ENCODE results near the gene PMEPA1. TPM values are rescaled to one million over a fixed set of nuclear protein-coding genes. Genes with fewer than 3 reads are reported as not detected.

The PMEPA1 gene, protein sequence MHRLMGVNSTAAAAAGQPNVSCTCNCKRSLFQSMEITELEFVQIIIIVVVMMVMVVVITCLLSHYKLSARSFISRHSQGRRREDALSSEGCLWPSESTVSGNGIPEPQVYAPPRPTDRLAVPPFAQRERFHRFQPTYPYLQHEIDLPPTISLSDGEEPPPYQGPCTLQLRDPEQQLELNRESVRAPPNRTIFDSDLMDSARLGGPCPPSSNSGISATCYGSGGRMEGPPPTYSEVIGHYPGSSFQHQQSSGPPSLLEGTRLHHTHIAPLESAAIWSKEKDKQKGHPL
- 100 to 1,000 TPM in 1 of 3 donors, 10 to 100 TPM in 2; 15.0 to 134 (median 22.1) TPM for polyA plus RNA-seq

GRCh38 chr20:57709823-57710799, at the start of gene PMEPA1:
TSS of gene PMEPA1 (minus strand) at chr20:57710015. CDS start at chr20:57709582, 433 bp downstream.
- WGBS, 3 donors, result 0 to 1% (median 1%) methylated on average over 57 to 91 of the region's 92 CpGs
- no peak within 1 kb of the TSS for H3K27ac ChIP-seq (ENCODE audit: low read depth, low read length)

- no peak overlapping the region for H3K27ac ChIP-seq (ENCODE audit: low read depth, low read length)
- WGBS, 3 donors, result 32 to 64% (median 60%) methylated on average over 1 of the region's 1 CpG
Measured at GRCh38 chr20:57757767-57758166, 48.0 kb upstream of the PMEPA1 start.

GRCh38 chr20:57756921-57757320, 47.1 kb upstream of the PMEPA1 start:
- WGBS, 3 donors, result 92 to 97% (median 93%) methylated on average over 4 of the region's 4 CpGs
- no peak overlapping the region for H3K27ac ChIP-seq (ENCODE audit: low read depth, low read length)

DNA sequence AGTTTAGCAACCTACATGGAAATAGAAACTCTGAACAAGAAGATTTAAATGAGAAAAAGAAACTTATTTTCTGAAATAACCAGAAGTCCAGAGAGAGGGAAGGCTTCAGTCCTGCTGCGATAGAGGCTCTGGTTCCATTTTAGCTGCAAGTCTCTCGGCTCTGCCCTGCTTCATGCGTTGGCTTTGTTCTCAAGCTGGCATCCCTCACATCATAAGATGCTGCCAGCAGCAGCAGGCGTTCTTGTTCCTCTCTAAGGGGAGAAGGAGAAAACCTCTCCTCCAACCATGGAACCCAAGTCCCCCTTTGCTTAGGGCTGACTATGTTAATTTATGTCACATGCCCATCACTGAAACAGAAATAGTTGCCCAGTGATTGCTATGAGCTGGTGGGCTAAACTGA, 46.4 kb upstream of the PMEPA1 start:
- no peak overlapping the region for H3K27ac ChIP-seq (ENCODE audit: low read depth, low read length)
- 83 to 99% (median 96%) methylated on average over 4 of the region's 4 CpGs for WGBS, 3 donors

- no peak overlapping the region for H3K27ac ChIP-seq (ENCODE audit: low read depth, low read length)
- WGBS, 3 donors, result 71 to 91% (median 73%) methylated on average over 1 of the region's 1 CpG
Measured at GRCh38 chr20:57755609-57756008, 45.8 kb upstream of the PMEPA1 start.

DNA sequence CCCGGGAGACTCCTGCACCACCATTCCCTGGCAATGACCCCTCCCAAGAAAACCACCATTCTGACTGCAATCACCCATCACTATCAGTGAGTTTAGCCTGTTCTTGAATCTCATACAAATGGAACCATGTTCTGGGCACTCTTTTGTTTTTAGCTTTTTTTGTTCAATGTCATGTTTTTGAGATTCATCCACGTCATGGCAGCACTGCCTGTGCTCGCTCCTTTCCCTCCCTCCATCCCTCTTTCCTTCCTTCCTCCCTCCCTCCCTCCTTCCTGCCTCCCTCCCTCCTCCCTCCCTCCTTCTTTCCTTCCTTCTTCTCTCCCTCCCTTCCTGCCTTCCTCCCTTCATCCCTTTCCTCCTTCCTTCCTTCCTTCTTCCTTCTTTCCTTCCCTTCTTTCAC, 44.4 kb upstream of the PMEPA1 start:
- no peak overlapping the region for H3K27ac ChIP-seq (ENCODE audit: low read depth, low read length)
- WGBS, 3 donors, result 61 to 75% (median 68%) methylated on average over 3 of the region's 3 CpGs

DNA sequence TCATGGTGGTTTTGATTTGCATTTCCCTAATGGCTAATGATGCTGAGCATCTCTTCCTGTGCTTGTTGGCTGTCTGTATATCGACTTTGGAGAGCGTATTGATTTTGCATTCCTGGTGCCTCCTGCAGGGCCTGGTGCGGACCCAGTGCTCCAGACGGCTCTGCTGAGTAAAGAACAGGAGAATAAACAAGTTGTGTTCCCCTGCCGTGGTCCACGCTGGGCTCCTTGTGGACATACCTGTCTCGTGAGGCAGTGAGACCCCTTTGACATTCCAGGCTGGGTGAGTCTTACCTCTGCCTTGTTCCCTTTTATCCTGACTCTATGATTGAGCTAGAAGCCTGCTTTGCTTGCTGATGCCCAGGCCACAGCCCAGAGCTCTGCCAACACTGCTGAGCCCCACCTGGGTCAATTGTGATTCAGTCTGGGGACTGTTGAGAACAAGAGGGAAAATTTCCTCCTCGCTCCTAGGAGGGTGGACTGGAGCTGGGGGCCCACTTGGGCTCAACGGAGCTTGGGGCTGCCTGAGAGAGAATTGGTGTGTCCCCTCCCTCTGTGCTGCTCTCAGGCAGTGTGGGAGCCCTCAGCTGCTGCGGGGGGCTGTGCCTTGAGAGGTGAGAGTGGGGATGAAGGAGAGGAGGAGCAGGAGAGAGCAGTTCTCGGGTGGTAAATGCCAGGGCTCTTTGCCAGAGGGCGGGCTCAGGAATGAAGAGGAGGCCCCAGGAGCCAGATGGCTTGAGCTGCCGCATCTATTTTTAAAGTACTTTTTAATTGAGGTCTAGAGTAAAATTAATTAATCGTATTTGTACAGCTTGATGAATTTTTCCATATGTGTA, 43.7 kb upstream of the PMEPA1 start:
- WGBS, 3 donors, result 45 to 79% (median 75%) methylated on average over 14 of the region's 14 CpGs
- no peak overlapping the region for H3K27ac ChIP-seq (ENCODE audit: low read depth, low read length)

DNA sequence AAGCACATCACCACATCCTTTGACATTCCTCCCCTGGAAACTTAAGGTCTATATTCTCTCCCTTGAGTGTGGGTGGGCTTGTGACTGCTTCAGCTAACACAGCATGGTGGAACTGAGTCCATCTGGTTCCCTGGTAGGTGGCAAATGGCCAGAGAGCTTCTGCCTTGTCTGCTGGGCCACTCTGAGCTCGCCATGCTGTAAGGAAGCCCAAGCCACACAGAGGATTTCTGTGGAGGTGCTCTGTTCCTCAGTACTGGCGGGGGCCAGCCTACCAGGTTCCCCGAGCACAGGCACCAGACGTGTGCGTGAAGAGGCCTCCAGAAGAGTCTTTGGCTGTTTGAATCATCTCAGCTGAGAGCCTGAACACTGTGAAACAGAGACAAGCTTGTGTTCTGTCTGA, 41.6 kb upstream of the PMEPA1 start:
- no peak overlapping the region for H3K27ac ChIP-seq (ENCODE audit: low read depth, low read length)
- WGBS, 3 donors, result 79 to 93% (median 89%) methylated on average over 5 of the region's 5 CpGs

DNA sequence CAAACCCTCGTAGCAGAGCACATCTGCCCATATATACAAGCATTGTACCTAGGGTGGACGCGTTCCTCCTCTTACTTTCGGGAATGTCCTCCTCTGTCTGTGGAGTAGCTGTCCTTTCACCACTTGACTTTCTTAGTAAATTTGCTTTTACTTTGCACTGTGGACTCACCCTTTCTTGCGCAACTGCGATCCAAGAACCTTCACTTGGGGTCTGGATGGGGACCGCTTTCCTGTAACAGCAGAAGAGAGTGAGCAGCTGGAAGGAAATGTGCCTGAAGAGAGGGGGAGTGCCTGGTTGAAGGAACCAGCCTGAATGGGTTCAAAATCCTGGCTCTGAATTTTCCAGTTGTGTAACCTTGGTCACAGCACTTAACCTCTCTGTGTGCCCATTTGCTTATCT, 40.1 kb upstream of the PMEPA1 start:
- WGBS, 3 donors, result 52 to 67% (median 63%) methylated on average over 7 of the region's 7 CpGs
- no peak overlapping the region for H3K27ac ChIP-seq (ENCODE audit: low read depth, low read length)

- H3K27ac ChIP-seq (ENCODE audit: low read depth, low read length), result no peak overlapping the region
Measured at GRCh38 chr20:57749131-57749690, 39.4 kb upstream of the PMEPA1 start.

DNA sequence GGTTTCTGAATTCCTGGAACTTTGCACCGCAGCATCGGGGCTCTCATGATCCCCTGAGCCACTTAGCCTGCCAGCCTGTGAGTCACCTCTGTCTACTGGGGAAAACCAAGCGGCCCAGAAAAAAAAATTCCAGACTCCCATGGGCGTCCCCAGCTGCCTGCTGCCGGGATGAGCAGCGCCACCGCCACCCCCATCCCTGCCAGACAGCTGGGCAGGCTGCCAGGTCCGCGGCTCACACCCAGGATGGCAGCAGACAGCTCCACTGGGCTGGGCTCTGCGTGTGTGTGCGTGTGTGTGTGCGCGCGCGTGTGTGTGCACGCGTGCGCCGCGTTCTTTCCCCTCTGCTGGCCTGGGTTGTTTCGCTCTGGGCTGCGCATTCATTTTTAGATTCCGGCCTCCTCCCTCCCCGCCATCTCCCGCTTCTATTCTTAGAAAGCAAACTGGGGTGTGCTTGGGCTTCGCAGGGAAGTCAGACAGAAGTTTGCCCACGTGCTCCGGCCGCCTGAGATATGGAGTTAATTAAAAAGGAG, 38.9 kb upstream of the PMEPA1 start:
- H3K27ac ChIP-seq (ENCODE audit: low read depth, low read length), result no peak overlapping the region
- WGBS, 3 donors, result 1 to 19% (median 5%) methylated on average over 29 of the region's 29 CpGs

More at GRCh38 chr20:57749131-57749690, 39.4 kb upstream of the PMEPA1 start:
- 15 to 26% (median 23%) methylated on average over 13 of the region's 13 CpGs for WGBS, 3 donors

- 59 to 63% (median 61%) methylated on average over 18 of the region's 18 CpGs for WGBS, 3 donors
- no peak overlapping the region for H3K27ac ChIP-seq (ENCODE audit: low read depth, low read length)
Measured at GRCh38 chr20:57747861-57748481, 38.2 kb upstream of the PMEPA1 start.

DNA sequence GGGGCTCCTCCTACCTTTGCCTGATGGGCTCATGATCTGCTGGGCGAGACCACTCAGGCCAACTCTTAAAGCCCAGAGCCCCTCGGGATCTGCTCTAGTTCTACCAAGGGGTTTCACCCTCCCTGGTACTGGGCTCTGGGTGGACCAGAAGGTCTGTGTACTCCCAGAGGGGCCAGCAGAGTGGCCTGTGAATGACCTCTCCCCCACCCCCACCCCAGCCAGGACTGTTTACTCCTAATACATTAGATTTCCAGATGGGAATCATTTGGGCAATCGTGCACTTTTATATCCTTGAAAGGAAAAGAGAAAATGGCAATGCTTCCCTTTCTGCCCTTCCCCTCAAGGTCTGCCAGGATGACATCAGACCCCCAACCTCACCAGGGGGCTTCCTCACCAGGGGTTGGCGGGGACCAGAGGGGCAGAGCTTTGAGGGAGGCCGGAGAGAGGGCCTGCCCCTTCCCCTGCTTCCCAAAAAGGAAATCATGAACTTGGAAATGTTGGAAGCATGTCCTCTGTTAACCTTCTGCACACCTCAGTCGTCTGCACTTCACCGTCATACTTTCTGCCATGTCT, 37.1 kb upstream of the PMEPA1 start:
- no peak overlapping the region for H3K27ac ChIP-seq (ENCODE audit: low read depth, low read length)
- WGBS, 3 donors, result 51 to 63% (median 58%) methylated on average over 7 of the region's 7 CpGs

DNA sequence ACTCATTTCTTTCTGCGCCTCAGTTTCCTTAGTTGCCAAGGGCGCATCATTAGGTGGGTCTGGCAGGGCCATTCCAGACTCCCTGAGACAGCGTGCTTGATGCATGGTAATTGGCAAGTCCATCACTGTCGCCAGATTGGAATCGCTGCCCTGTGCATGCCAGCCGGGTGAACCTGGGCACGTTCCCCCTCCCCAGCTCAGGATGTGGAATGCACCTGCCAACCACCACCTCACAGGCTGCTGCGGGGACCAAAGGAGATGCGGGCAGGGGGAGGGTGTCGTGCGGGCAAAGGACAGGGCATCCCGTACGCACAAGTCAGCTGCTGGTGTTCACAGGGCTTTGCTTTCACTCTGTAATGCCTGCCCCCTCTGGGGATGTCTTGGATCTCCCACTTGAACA, 36.4 kb upstream of the PMEPA1 start:
- WGBS, 3 donors, result 86 to 96% (median 95%) methylated on average over 13 of the region's 13 CpGs
- H3K27ac ChIP-seq (ENCODE audit: low read depth, low read length), result no peak overlapping the region

DNA sequence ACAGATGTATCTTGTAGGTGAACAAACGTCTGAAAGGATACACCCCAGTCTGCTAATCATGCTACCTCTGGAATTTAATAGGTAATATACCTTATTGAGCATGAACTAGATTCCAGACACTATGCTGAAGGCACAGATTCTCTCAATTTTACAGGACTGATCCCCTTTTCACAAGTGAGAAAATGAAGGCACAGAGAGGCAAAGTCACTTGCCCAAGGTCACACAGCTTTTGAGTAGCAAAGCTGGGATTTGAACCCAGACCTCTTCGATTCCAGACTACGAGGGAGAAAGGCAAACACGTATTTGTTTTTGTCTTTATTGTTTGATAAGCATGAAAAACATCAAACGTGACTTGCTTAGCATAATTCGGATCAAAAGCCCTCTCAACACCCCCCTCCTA, 34.4 kb upstream of the PMEPA1 start:
- 72 to 94% (median 89%) methylated on average over 6 of the region's 6 CpGs for WGBS, 3 donors
- no peak overlapping the region for H3K27ac ChIP-seq (ENCODE audit: low read depth, low read length)

DNA sequence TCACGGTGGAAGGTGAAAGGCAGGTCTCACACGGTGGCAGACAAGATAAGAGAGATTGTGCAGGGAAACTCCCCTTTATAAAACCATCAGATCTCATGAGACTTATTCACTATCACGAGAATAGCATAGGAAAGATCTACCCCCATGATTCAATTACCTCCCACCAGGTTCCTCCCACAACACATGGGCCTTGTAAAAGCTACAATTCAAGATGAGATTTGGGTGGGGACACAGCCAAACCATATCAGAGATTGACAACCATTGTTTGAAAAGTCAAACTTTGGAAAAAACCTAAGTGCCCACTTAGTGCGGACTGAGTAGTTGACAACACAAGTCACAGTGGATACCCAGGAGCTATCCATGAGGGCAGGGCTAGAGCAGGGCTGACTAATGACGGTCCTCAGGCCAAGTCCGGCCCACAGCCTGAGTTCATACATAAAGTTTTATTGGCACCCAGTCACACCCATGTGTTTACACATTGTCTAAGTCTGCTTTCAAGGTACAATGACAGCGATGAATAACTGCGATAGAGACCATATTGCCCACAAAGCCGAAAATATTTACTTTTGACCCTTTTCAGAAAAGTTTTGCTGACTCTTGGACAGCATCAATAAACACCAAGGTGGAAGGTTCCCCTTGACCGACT, 33.8 kb upstream of the PMEPA1 start:
- WGBS, 3 donors, result 77 to 86% (median 82%) methylated on average over 10 of the region's 10 CpGs
- H3K27ac ChIP-seq (ENCODE audit: low read depth, low read length), result no peak overlapping the region
